SK-N-SH (cell line): ENCODE measurements around the gene PKP1. TPM values are rescaled to one million over a fixed set of nuclear protein-coding genes. Genes with fewer than 3 reads are reported as not detected.

Experiments used
- CTCF ChIA-PET: fragments of 300-600, 350-600 bp; formaldehyde crosslinking; extraction: SDS; loops from one replicate; lab custom pipeline; 2021; lab: Yijun Ruan, JAX
- POLR2A ChIA-PET: fragments of 350-600 bp; sonication (Branson Sonifier 250); formaldehyde crosslinking; extraction: SDS; loops from one replicate; lab custom pipeline; 2020; ENCODE audit warnings: antibody characterized with exemption, inconsistent platforms; lab: Yijun Ruan, JAX
- DNase-seq: peaks from one replicate; pipeline ENCODE4 v3.0.0; 2012
- H2AFZ ChIP-seq: fragments of 200-600 bp; sonication (generic); 2 replicates; pipeline ENCODE4 v1.8.1; 2016; ENCODE audit warnings: antibody characterized with exemption, mild to moderate bottlenecking, low read depth
- H3F3A ChIP-seq: fragments of 200-600 bp; sonication (generic); replicated peaks from 2 replicates; pipeline ENCODE3; 2016; ENCODE audit warnings: antibody characterized with exemption, mild to moderate bottlenecking; ENCODE audit not compliant: insufficient read depth
- H3K27ac ChIP-seq, 2 experiments: fragments of 200-500 bp in 1 of 2; fragments of 200-600 bp in 1 of 2; sonication (Bioruptor generic) in 1 of 2; sonication (generic), shearing (Covaris generic) in 1 of 2; 2 replicates each; pipeline versions ENCODE4 v1.5.1 to v1.6.1; 2014 to 2016; ENCODE audit warnings: low read depth in 2 of 2, inconsistent platforms in 1 of 2, low read length in 1 of 2, mild to moderate bottlenecking in 1 of 2, mixed read lengths in 1 of 2
- H3K27me3 ChIP-seq: fragments of 200-600 bp; sonication (generic), shearing (Covaris generic); 2 replicates; pipeline ENCODE4 v1.6.1; 2016; ENCODE audit warnings: mixed run types; ENCODE audit not compliant: insufficient read depth
- H3K36me3 ChIP-seq, 2 experiments: fragments of 200-500 bp in 1 of 2; fragments of 200-600 bp in 1 of 2; sonication (Bioruptor generic) in 1 of 2; sonication (generic) in 1 of 2; replicated peaks in 1 of 2; 2 replicates each; pipeline versions ENCODE3 to v1.5.1; 2014 to 2016; ENCODE audit warnings: low read length in 1 of 2, mild to moderate bottlenecking in 1 of 2; ENCODE audit not compliant: insufficient read depth in 2 of 2, control insufficient read depth in 1 of 2
- H3K4me1 ChIP-seq, 2 experiments: fragments of 200-500 bp in 1 of 2; fragments of 200-600 bp in 1 of 2; sonication (Bioruptor generic) in 1 of 2; sonication (generic), shearing (Covaris generic) in 1 of 2; 2 replicates each; pipeline versions ENCODE4 v1.5.1 to v1.6.1; 2014 to 2016; ENCODE audit warnings: low read depth in 1 of 2, low read length in 1 of 2, mixed run types in 1 of 2; ENCODE audit not compliant: insufficient read depth in 2 of 2, control insufficient read depth in 1 of 2
- H3K4me2 ChIP-seq: fragments of 200-600 bp; sonication (generic), shearing (Covaris generic); 2 replicates; pipeline ENCODE4 v1.6.1; 2017; ENCODE audit warnings: mixed run types
- H3K4me3 ChIP-seq, 2 experiments: fragments of 200-500 bp in 1 of 2; fragments of 200-600 bp in 1 of 2; sonication (Bioruptor generic) in 1 of 2; sonication (generic), shearing (Covaris generic) in 1 of 2; 2 replicates each; pipeline versions ENCODE4 v1.5.1 to v1.8.1; 2014 to 2016; ENCODE audit warnings: low read depth in 2 of 2, inconsistent platforms in 1 of 2, low read length in 1 of 2, mild to moderate bottlenecking in 1 of 2, mixed read lengths in 1 of 2, moderate library complexity in 1 of 2
- H3K79me2 ChIP-seq: fragments of 200-600 bp; sonication (generic); 2 replicates; pipeline ENCODE4 v1.8.1; 2017; ENCODE audit warnings: mild to moderate bottlenecking; ENCODE audit not compliant: insufficient read depth
- H3K9ac ChIP-seq: fragments of 200-600 bp; sonication (generic); 2 replicates; pipeline ENCODE4 v1.6.1; 2017; ENCODE audit warnings: mixed run types
- H3K9me2 ChIP-seq: fragments of 200-600 bp; sonication (generic); 2 replicates; pipeline ENCODE4 v1.6.1; 2017; ENCODE audit warnings: mixed run types
- H3K9me3 ChIP-seq: fragments of 200-600 bp; sonication (generic); 2 replicates; pipeline ENCODE4 v1.6.1; 2017; ENCODE audit warnings: mixed run types, mild to moderate bottlenecking, moderate library complexity
- H4K20me1 ChIP-seq: fragments of 200-600 bp; sonication (generic); 2 replicates; pipeline ENCODE4 v1.6.1; 2017; ENCODE audit warnings: mild to moderate bottlenecking, mixed run types; ENCODE audit not compliant: insufficient read depth
- CTCF ChIP-seq: fragments of 200-600 bp; sonication (generic); IDR thresholded peaks from 2 replicates; pipeline ENCODE4 v1.6.1; 2017; ENCODE audit warnings: antibody characterized with exemption, mild to moderate bottlenecking, moderate library complexity
- EP300 ChIP-seq, 2 experiments: IDR thresholded peaks; 2 replicates each; pipeline versions ENCODE4 v1.4.0 to v1.6.1; 2012; ENCODE audit warnings: borderline replicate concordance in 1 of 2, low read depth in 1 of 2, low read length in 1 of 2
- FOXM1 ChIP-seq: IDR thresholded peaks from 2 replicates; pipeline ENCODE4 v1.4.0; 2012; ENCODE audit warnings: low read depth, mild to moderate bottlenecking
- GATA2 ChIP-seq: sonication (generic); formaldehyde crosslinking; IDR thresholded peaks from 2 replicates; pipeline ENCODE4 v1.5.0; 2020; ENCODE audit warnings: mild to moderate bottlenecking, missing genetic modification reagents
- JUND ChIP-seq: IDR thresholded peaks from 2 replicates; pipeline ENCODE4 v1.4.0; 2012
- MEF2A ChIP-seq: IDR thresholded peaks from 2 replicates; pipeline ENCODE4 v1.4.0; 2012; ENCODE audit warnings: low read depth, borderline replicate concordance
- PBX3 ChIP-seq: IDR thresholded peaks from 2 replicates; pipeline ENCODE4; 2012
- RAD21 ChIP-seq: IDR thresholded peaks from 2 replicates; pipeline ENCODE4 v1.6.1; 2012; ENCODE audit warnings: mild to moderate bottlenecking, low read length
- RCOR1 ChIP-seq: fragments of 150-350 bp; IDR thresholded peaks from 2 replicates; pipeline ENCODE4 v1.6.1; 2017; ENCODE audit warnings: antibody characterized with exemption, low read length
- TCF12 ChIP-seq: IDR thresholded peaks from 2 replicates; pipeline ENCODE4 v1.4.0; 2012
- ZBTB33 ChIP-seq: IDR thresholded peaks from 2 replicates; pipeline ENCODE4 v1.4.0; 2012; ENCODE audit warnings: low read depth, borderline replicate concordance
- WGBS: methylation state at CpG from one replicate; pipeline ENCODE4 v1.1.6; 2017; ENCODE audit warnings: low lambda C conversion rate; 5-methylcytosine and 5-hydroxymethylcytosine counted together
- polyA plus RNA-seq, 3 experiments: library from polyadenylated mRNA; depleted of rRNA; stranded (reverse); fragments of >200 nt; gene quantifications; 2 replicates each; pipeline ENCODE4 v1.2.3, GENCODE V29; 2012
- TF ChIP-seq, protein P1 (sequence below): IDR thresholded peaks from 2 replicates; pipeline ENCODE4 v1.4.0; 2012; ENCODE audit warnings: low read depth
- TF ChIP-seq, protein P2 (sequence below): IDR thresholded peaks from 2 replicates; pipeline ENCODE4 v1.4.0; 2012; ENCODE audit warnings: low read depth, borderline replicate concordance

PKP1 gene
- polyA plus RNA-seq, 1 of the 3 experiments (the other 2 are of a cell fraction), result not detected

DNA sequence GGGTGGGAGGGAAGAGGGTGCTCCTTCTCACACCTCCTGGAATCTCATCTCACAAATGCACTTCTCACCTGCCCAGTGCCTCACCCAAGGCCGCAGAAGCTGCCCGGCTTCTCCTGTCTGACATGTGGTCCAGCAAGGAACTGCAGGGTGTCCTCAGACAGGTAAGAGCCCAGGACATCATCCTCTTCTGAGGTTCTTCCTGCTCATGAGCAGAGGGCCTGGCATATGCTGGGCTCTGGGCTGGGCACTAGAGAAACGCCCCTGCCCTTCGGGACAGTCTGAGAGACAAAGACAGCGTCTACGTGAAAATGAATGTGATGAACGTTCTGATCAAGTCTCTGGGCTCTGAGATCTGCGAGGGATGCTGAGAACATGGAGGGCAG, 42.4 kb downstream of the PKP1 start:
- H3K36me3 ChIP-seq, result no peaks in the 10 kb centered on the region
- TF ChIP-seq, protein P1, sequence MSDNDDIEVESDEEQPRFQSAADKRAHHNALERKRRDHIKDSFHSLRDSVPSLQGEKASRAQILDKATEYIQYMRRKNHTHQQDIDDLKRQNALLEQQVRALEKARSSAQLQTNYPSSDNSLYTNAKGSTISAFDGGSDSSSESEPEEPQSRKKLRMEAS, result no peak
- TF ChIP-seq RCOR1 (no peak), TCF12 (no peak), GATA2 (CRISPR knock-in tag) (no peak), FOXM1 (no peak), CTCF (no peak), RAD21 (no peak), EP300 (IDR thresholded peaks at IDR 0.05; ENCODE audit: borderline replicate concordance in 1 of 2, low read depth in 1 of 2, low read length in 1 of 2) (no peak), JUND (no peak), MEF2A (no peak)
- TF ChIP-seq, protein P2, sequence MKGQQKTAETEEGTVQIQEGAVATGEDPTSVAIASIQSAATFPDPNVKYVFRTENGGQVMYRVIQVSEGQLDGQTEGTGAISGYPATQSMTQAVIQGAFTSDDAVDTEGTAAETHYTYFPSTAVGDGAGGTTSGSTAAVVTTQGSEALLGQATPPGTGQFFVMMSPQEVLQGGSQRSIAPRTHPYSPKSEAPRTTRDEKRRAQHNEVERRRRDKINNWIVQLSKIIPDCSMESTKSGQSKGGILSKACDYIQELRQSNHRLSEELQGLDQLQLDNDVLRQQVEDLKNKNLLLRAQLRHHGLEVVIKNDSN, result no peak
- TF ChIP-seq, all 33 proteins: peak for 0
- no peaks in the 10 kb centered on the region for H3F3A ChIP-seq
- no peaks in the 10 kb centered on the region; the same call in 1 of the 2 replicates for H3K27me3 ChIP-seq
- ChIA-PET CTCF (interaction anchor here (1.2 to 3.4 kb wide), 3 partner anchors 8 to 36 kb away, joined by 4 to 14 read pairs (median 8); no protein-coding TSS in a partner anchor), POLR2A (no interaction called here)
- no peaks in the 10 kb centered on the region for H3K79me2 ChIP-seq
- no peaks in the 10 kb centered on the region for H3K9me3 ChIP-seq
- no peak for DNase-seq
- H2AFZ ChIP-seq, result no peak overlapping the region
- H3K27ac ChIP-seq, result no peak overlapping the region
- H4K20me1 ChIP-seq, result no peaks in the 10 kb centered on the region
- H3K4me1 ChIP-seq, result peaks cover 0 to 15% of the 10 kb centered on the region in 2 experiments; a peak in 1 of 4 replicates
- no peak overlapping the region for H3K4me3 ChIP-seq
- WGBS, result 67% methylated on average over 8 of the region's 8 CpGs
- no peak overlapping the region for H3K9ac ChIP-seq
- no peak overlapping the region for H3K4me2 ChIP-seq
- no peaks in the 10 kb centered on the region for H3K9me2 ChIP-seq

DNA sequence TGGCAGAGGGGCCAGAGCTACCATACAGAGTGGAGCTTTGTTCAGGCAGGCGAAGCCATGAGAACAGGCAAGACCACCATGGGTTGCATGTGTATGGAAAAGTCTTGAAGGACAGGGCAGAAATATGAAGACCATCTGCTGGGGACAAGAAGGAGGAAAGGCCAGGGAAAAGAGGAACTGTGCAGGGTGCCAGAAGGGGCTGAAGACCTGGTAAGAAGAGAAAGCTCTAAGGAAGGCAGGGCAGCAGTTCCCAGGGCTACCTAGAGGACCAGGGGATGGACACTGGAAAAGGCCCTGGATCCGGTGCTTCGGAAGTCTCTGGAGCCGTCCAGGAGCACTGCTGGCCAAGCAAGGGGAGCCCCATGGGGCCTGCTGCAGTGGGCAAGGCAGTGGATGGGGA, 43.4 kb downstream of the PKP1 start:
- 32% methylated on average over 4 of the region's 4 CpGs for WGBS
- H3K4me2 ChIP-seq, result no peak overlapping the region
- no peak overlapping the region for H3K27ac ChIP-seq
- CTCF ChIA-PET, result interaction anchor here (1.2 to 3.4 kb wide), 4 partner anchors 9 to 72 kb away, joined by 4 to 14 read pairs (median 6); no protein-coding TSS in a partner anchor
- no peaks in the 10 kb centered on the region for H3K9me2 ChIP-seq
- POLR2A ChIA-PET, result no interaction called here
- DNase-seq, result no peak
- no peaks in the 10 kb centered on the region for H4K20me1 ChIP-seq
- H3K4me1 ChIP-seq, result peaks cover 0 to 5% of the 10 kb centered on the region in 2 experiments; a peak in 1 of 4 replicates
- no peak overlapping the region for H3K9ac ChIP-seq
- no peaks in the 10 kb centered on the region for H3K36me3 ChIP-seq
- H3K27me3 ChIP-seq, result no peaks in the 10 kb centered on the region; the same call in 1 of the 2 replicates
- no peaks in the 10 kb centered on the region for H3K9me3 ChIP-seq
- H3K4me3 ChIP-seq, result no peak overlapping the region
- H2AFZ ChIP-seq, result no peak overlapping the region
- no peaks in the 10 kb centered on the region for H3F3A ChIP-seq
- H3K79me2 ChIP-seq, result no peaks in the 10 kb centered on the region
- TF ChIP-seq MEF2A (no peak), FOXM1 (no peak), ZBTB33 (no peak), PBX3 (no peak), RAD21 (no peak)
